Measurements from ENCODE around the gene P2RX1.

Gene P2RX1

DNA sequence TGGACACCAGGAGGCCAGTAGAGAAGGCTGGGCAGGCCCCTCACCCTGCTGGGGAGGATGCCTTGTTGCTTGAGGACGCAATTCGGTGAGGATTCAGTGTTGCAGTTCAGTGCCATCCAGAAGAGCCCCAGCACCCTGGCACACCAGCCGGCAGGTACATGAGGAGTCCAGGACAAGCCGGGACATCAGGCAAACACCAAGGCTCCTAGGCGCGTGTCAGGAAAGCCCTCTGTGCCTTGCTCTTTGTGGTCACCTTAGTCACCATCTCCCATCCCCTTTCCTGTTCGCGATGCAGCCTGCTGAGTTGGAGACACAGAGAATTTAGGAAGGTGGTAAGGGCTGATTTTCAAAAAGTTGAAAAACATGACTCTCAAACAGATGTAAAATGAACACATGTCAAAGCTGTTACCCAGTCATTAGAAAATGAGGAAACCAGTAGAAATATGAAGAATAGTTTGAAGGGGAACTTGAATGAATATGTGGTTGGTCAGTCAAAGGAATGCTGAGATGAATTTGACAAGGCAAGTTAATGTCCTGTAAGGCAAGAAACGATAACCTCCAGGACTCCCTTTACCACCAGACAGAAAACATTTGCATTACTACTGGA is 67.9 kb downstream of the P2RX1 start:
- DNase-seq, result no peak

DNA sequence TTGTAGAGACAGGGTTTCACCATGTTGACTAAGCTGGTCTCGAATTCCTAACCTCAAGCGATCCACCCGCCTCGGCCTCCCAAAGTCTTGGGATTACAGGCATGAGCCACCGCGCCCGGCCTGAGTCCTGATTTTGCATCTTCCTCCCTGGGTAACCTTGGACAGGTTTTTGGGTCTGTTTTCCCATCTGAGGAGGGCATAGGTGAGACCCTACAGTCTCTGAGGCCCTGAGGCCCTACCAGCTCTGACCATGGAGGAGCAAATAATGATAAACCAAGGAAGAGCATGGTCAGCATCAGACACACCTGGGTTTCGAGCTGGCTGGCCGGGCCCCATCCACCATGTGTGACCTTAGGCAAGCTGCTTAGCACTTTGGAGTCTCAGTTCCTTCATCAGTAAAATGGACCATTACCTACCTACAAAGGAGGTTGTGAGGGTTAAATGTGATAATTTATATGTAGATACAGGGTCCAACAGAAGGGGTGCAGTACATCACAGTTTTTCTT is 69.0 kb downstream of the P2RX1 start:
- DNase-seq, result no peak
